WERI-Rb-1 (cell line): ENCODE measurements around the gene ADAMTS2.
"Not testable (repeated sequence)": the region's sequence is repeated elsewhere in the genome, so short reads cannot be mapped to it uniquely, and the experiment has no call there.

Experiments used
- DNase-seq: peaks from one replicate; pipeline ENCODE4 v3.0.0-alpha.2; 2020
- H3K27ac ChIP-seq: fragments of 250-450 bp; sonication (Bioruptor Pico); 2 replicates; pipeline ENCODE4 v1.5.1; 2020; ENCODE audit warnings: mild to moderate bottlenecking, moderate library complexity
- H3K27me3 ChIP-seq: fragments of 250-450 bp; sonication (Bioruptor Pico); 2 replicates; pipeline ENCODE4 v1.5.1; 2021; ENCODE audit warnings: mild to moderate bottlenecking, low read depth, moderate library complexity; ENCODE audit not compliant: insufficient read depth, severe bottlenecking
- H3K36me3 ChIP-seq: fragments of 250-450 bp; sonication (Bioruptor Pico); 2 replicates; pipeline ENCODE4 v1.5.1; 2020; ENCODE audit warnings: mild to moderate bottlenecking, moderate library complexity
- H3K4me3 ChIP-seq: 2 replicates; pipeline ENCODE4 v1.5.1; 2011; ENCODE audit warnings: low read depth, mild to moderate bottlenecking, control low read depth, low read length
- H3K9me3 ChIP-seq: fragments of 250-450 bp; sonication (Bioruptor Pico); 2 replicates; pipeline ENCODE4 v1.5.1; 2021; ENCODE audit warnings: mild to moderate bottlenecking, moderate library complexity; ENCODE audit not compliant: severe bottlenecking
- CTCF ChIP-seq: IDR thresholded peaks from 2 replicates; pipeline ENCODE4 v1.5.1; 2011; ENCODE audit warnings: low read depth, mild to moderate bottlenecking, control low read depth, inconsistent platforms, low read length

ADAMTS2 gene

GRCh38 chr5:179217356-179217755 is 127.9 kb downstream of the ADAMTS2 start:
- H3K36me3 ChIP-seq: no peaks in the 10 kb centered on the region
- DNase-seq: no peak
- no peaks in the 10 kb centered on the region for H3K27me3 ChIP-seq
- H3K27ac ChIP-seq: no peak overlapping the region
- H3K9me3 ChIP-seq: no peaks in the 10 kb centered on the region
- no peak overlapping the region for H3K4me3 ChIP-seq
- no peak for TF ChIP-seq CTCF

GRCh38 chr5:179216381-179216780 is 128.9 kb downstream of the ADAMTS2 start:
- not testable (repeated sequence) for H3K36me3 ChIP-seq, DNase-seq, H3K9me3 ChIP-seq, H3K27me3 ChIP-seq, H3K4me3 ChIP-seq, H3K27ac ChIP-seq

GRCh38 chr5:179215576-179215975 is 129.7 kb downstream of the ADAMTS2 start:
- Histone ChIP-seq H3K27ac (no peak overlapping the region), H3K36me3 (no peaks in the 10 kb centered on the region), H3K9me3 (no peaks in the 10 kb centered on the region), H3K27me3 (no peaks in the 10 kb centered on the region), H3K4me3 (no peak overlapping the region)
- no peak for TF ChIP-seq CTCF
- no peak for DNase-seq

- no peaks in the 10 kb centered on the region for H3K27me3 ChIP-seq
- H3K4me3 ChIP-seq: no peak overlapping the region
- H3K9me3 ChIP-seq: no peaks in the 10 kb centered on the region
- no peak for DNase-seq
- H3K36me3 ChIP-seq: no peaks in the 10 kb centered on the region
- no peak overlapping the region for H3K27ac ChIP-seq
- TF ChIP-seq CTCF: no peak
These were observed 130.6 kb downstream of the ADAMTS2 start for GRCh38 chr5:179214678-179215077.

GRCh38 chr5:179212870-179213269 is 132.4 kb downstream of the ADAMTS2 start:
- Histone ChIP-seq H3K36me3 (no peaks in the 10 kb centered on the region), H3K9me3 (no peaks in the 10 kb centered on the region), H3K27me3 (no peaks in the 10 kb centered on the region), H3K4me3 (no peak overlapping the region), H3K27ac (no peak overlapping the region)
- peak; percentile 79 for TF ChIP-seq CTCF
- peak; percentile 62 for DNase-seq

- H3K4me3 ChIP-seq: no peak overlapping the region
- no peaks in the 10 kb centered on the region for H3K9me3 ChIP-seq
- TF ChIP-seq CTCF: no peak
- no peak overlapping the region for H3K27ac ChIP-seq
- DNase-seq: no peak
- H3K36me3 ChIP-seq: no peaks in the 10 kb centered on the region
- H3K27me3 ChIP-seq: no peaks in the 10 kb centered on the region
These were observed 133.6 kb downstream of the ADAMTS2 start for GRCh38 chr5:179211631-179212030.
